GM21360 (cell line): Measurements from ENCODE around the gene ARHGAP45.

Experiments
- ATAC-seq: cut with Tn5 transposase; IDR thresholded peaks from one replicate; pipeline ENCODE4 v1.9.1; 2021; ENCODE audit warnings: mild to moderate bottlenecking, moderate library complexity; ENCODE audit not compliant: unreplicated experiment

The ARHGAP45 gene

GRCh38 chr19:1084024-1084868 is 17.3 kb downstream of the ARHGAP45 start:
- ATAC-seq, result no peak

- ATAC-seq, result no peak
Measured at GRCh38 chr19:1085053-1085658, 18.2 kb downstream of the ARHGAP45 start.

- no peak for ATAC-seq
Measured at GRCh38 chr19:1085676-1086442, 18.9 kb downstream of the ARHGAP45 start.

GRCh38 chr19:1086613-1087012 is 19.6 kb downstream of the ARHGAP45 start:
- ATAC-seq, result no peak

GRCh38 chr19:1087813-1088415 is 20.9 kb downstream of the ARHGAP45 start:
- ATAC-seq, result no peak

- ATAC-seq, result no peak
Measured at GRCh38 chr19:1088416-1089010, 21.5 kb downstream of the ARHGAP45 start.

GRCh38 chr19:1089126-1089771 is 22.3 kb downstream of the ARHGAP45 start:
- no peak for ATAC-seq

- no peak for ATAC-seq
Measured at GRCh38 chr19:1089891-1090290, 22.9 kb downstream of the ARHGAP45 start.

- ATAC-seq, result no peak
Measured at GRCh38 chr19:1090731-1091543, 24.0 kb downstream of the ARHGAP45 start.

- no peak for ATAC-seq
Measured at GRCh38 chr19:1091544-1092175, 24.7 kb downstream of the ARHGAP45 start.

GRCh38 chr19:1093330-1093729 is 26.4 kb downstream of the ARHGAP45 start:
- no peak for ATAC-seq

- ATAC-seq, result no peak
Measured at GRCh38 chr19:1093811-1094553, 27.0 kb downstream of the ARHGAP45 start.

- no peak for ATAC-seq
Measured at GRCh38 chr19:1094655-1094977, 27.6 kb downstream of the ARHGAP45 start.

- peak; percentile 85 for ATAC-seq
Measured at GRCh38 chr19:1094978-1095701, 28.2 kb downstream of the ARHGAP45 start, which contains the start of gene POLR2E. Gene POLR2E (minus strand): TSS chr19:1095375. CDS start chr19:1095315, 60 bp downstream.

GRCh38 chr19:1097810-1098176 is 30.8 kb downstream of the ARHGAP45 start:
- ATAC-seq, result no peak

- ATAC-seq, result no peak
Measured at GRCh38 chr19:1098177-1099051, 31.4 kb downstream of the ARHGAP45 start.

GRCh38 chr19:1101337-1101698 is 34.4 kb downstream of the ARHGAP45 start:
- ATAC-seq, result no peak
